SK-N-SH (cell line): ENCODE results near the gene RAB8B. TPM values are rescaled to one million over a fixed set of nuclear protein-coding genes. Genes with fewer than 3 reads are reported as not detected.
A peak's percentile ranks its signal among the peaks of the same experiment; 100 is the strongest.

Experiments used
- CTCF ChIA-PET: fragments of 300-600, 350-600 bp; formaldehyde crosslinking; extraction: SDS; loops from one replicate; lab custom pipeline; 2021; lab: Yijun Ruan, JAX
- POLR2A ChIA-PET: fragments of 350-600 bp; sonication (Branson Sonifier 250); formaldehyde crosslinking; extraction: SDS; loops from one replicate; lab custom pipeline; 2020; ENCODE audit warnings: antibody characterized with exemption, inconsistent platforms; lab: Yijun Ruan, JAX
- DNase-seq: peaks from one replicate; pipeline ENCODE4 v3.0.0; 2012
- H2AFZ ChIP-seq: fragments of 200-600 bp; sonication (generic); 2 replicates; pipeline ENCODE4 v1.8.1; 2016; ENCODE audit warnings: antibody characterized with exemption, mild to moderate bottlenecking, low read depth
- H3F3A ChIP-seq: fragments of 200-600 bp; sonication (generic); replicated peaks from 2 replicates; pipeline ENCODE3; 2016; ENCODE audit warnings: antibody characterized with exemption, mild to moderate bottlenecking; ENCODE audit not compliant: insufficient read depth
- H3K27ac ChIP-seq, 2 experiments: fragments of 200-500 bp in 1 of 2; fragments of 200-600 bp in 1 of 2; sonication (Bioruptor generic) in 1 of 2; sonication (generic), shearing (Covaris generic) in 1 of 2; 2 replicates each; pipeline versions ENCODE4 v1.5.1 to v1.6.1; 2014 to 2016; ENCODE audit warnings: low read depth in 2 of 2, inconsistent platforms in 1 of 2, low read length in 1 of 2, mild to moderate bottlenecking in 1 of 2, mixed read lengths in 1 of 2
- H3K27me3 ChIP-seq: fragments of 200-600 bp; sonication (generic), shearing (Covaris generic); 2 replicates; pipeline ENCODE4 v1.6.1; 2016; ENCODE audit warnings: mixed run types; ENCODE audit not compliant: insufficient read depth
- H3K36me3 ChIP-seq, 2 experiments: fragments of 200-500 bp in 1 of 2; fragments of 200-600 bp in 1 of 2; sonication (Bioruptor generic) in 1 of 2; sonication (generic) in 1 of 2; replicated peaks in 1 of 2; 2 replicates each; pipeline versions ENCODE3 to v1.5.1; 2014 to 2016; ENCODE audit warnings: low read length in 1 of 2, mild to moderate bottlenecking in 1 of 2; ENCODE audit not compliant: insufficient read depth in 2 of 2, control insufficient read depth in 1 of 2
- H3K4me1 ChIP-seq, 2 experiments: fragments of 200-500 bp in 1 of 2; fragments of 200-600 bp in 1 of 2; sonication (Bioruptor generic) in 1 of 2; sonication (generic), shearing (Covaris generic) in 1 of 2; 2 replicates each; pipeline versions ENCODE4 v1.5.1 to v1.6.1; 2014 to 2016; ENCODE audit warnings: low read depth in 1 of 2, low read length in 1 of 2, mixed run types in 1 of 2; ENCODE audit not compliant: insufficient read depth in 2 of 2, control insufficient read depth in 1 of 2
- H3K4me2 ChIP-seq: fragments of 200-600 bp; sonication (generic), shearing (Covaris generic); 2 replicates; pipeline ENCODE4 v1.6.1; 2017; ENCODE audit warnings: mixed run types
- H3K4me3 ChIP-seq, 2 experiments: fragments of 200-500 bp in 1 of 2; fragments of 200-600 bp in 1 of 2; sonication (Bioruptor generic) in 1 of 2; sonication (generic), shearing (Covaris generic) in 1 of 2; 2 replicates each; pipeline versions ENCODE4 v1.5.1 to v1.8.1; 2014 to 2016; ENCODE audit warnings: low read depth in 2 of 2, inconsistent platforms in 1 of 2, low read length in 1 of 2, mild to moderate bottlenecking in 1 of 2, mixed read lengths in 1 of 2, moderate library complexity in 1 of 2
- H3K79me2 ChIP-seq: fragments of 200-600 bp; sonication (generic); 2 replicates; pipeline ENCODE4 v1.8.1; 2017; ENCODE audit warnings: mild to moderate bottlenecking; ENCODE audit not compliant: insufficient read depth
- H3K9ac ChIP-seq: fragments of 200-600 bp; sonication (generic); 2 replicates; pipeline ENCODE4 v1.6.1; 2017; ENCODE audit warnings: mixed run types
- H3K9me2 ChIP-seq: fragments of 200-600 bp; sonication (generic); 2 replicates; pipeline ENCODE4 v1.6.1; 2017; ENCODE audit warnings: mixed run types
- H3K9me3 ChIP-seq: fragments of 200-600 bp; sonication (generic); 2 replicates; pipeline ENCODE4 v1.6.1; 2017; ENCODE audit warnings: mixed run types, mild to moderate bottlenecking, moderate library complexity
- H4K20me1 ChIP-seq: fragments of 200-600 bp; sonication (generic); 2 replicates; pipeline ENCODE4 v1.6.1; 2017; ENCODE audit warnings: mild to moderate bottlenecking, mixed run types; ENCODE audit not compliant: insufficient read depth
- CHD2 ChIP-seq: fragments of 150-350 bp; IDR thresholded peaks from 2 replicates; pipeline ENCODE4 v1.6.1; 2018; ENCODE audit warnings: low read length; ENCODE audit not compliant: partially characterized antibody
- ELF1 ChIP-seq: IDR thresholded peaks from 2 replicates; pipeline ENCODE4 v1.4.0; 2012
- EP300 ChIP-seq, 2 experiments: IDR thresholded peaks; 2 replicates each; pipeline versions ENCODE4 v1.4.0 to v1.6.1; 2012; ENCODE audit warnings: borderline replicate concordance in 1 of 2, low read depth in 1 of 2, low read length in 1 of 2
- FOXJ3 ChIP-seq: sonication (generic); formaldehyde crosslinking; IDR thresholded peaks from 2 replicates; pipeline ENCODE4 v1.5.1; 2020; ENCODE audit warnings: mild to moderate bottlenecking, missing genetic modification reagents
- GABPA ChIP-seq: IDR thresholded peaks from 2 replicates; pipeline ENCODE4 v1.4.0; 2012; ENCODE audit warnings: low read depth, mild to moderate bottlenecking
- JUND ChIP-seq: IDR thresholded peaks from 2 replicates; pipeline ENCODE4 v1.4.0; 2012
- MEF2A ChIP-seq: IDR thresholded peaks from 2 replicates; pipeline ENCODE4 v1.4.0; 2012; ENCODE audit warnings: low read depth, borderline replicate concordance
- MXI1 ChIP-seq: IDR thresholded peaks from 2 replicates; pipeline ENCODE4 v1.6.1; 2012; ENCODE audit warnings: mild to moderate bottlenecking, low read depth, low read length, improper control_type of control experiment
- NFIC ChIP-seq: IDR thresholded peaks from 2 replicates; pipeline ENCODE4 v1.4.0; 2012; ENCODE audit warnings: borderline replicate concordance
- RAD21 ChIP-seq: IDR thresholded peaks from 2 replicates; pipeline ENCODE4 v1.6.1; 2012; ENCODE audit warnings: mild to moderate bottlenecking, low read length
- RCOR1 ChIP-seq: fragments of 150-350 bp; IDR thresholded peaks from 2 replicates; pipeline ENCODE4 v1.6.1; 2017; ENCODE audit warnings: antibody characterized with exemption, low read length
- RFX5 ChIP-seq: IDR thresholded peaks from 2 replicates; pipeline ENCODE4 v1.6.1; 2012; ENCODE audit warnings: mild to moderate bottlenecking, improper control_type of control experiment, low read length
- RXRA ChIP-seq: IDR thresholded peaks from 2 replicates; pipeline ENCODE4 v1.4.0; 2012; ENCODE audit warnings: low read depth, mild to moderate bottlenecking, borderline replicate concordance
- SMC3 ChIP-seq: IDR thresholded peaks from 2 replicates; pipeline ENCODE4 v1.6.1; 2012; ENCODE audit warnings: low read depth, low read length, improper control_type of control experiment
- TAF1 ChIP-seq: IDR thresholded peaks from 2 replicates; pipeline ENCODE4 v1.6.1; 2012; ENCODE audit warnings: low read depth, mild to moderate bottlenecking, low read length, moderate library complexity, borderline replicate concordance
- TCF12 ChIP-seq: IDR thresholded peaks from 2 replicates; pipeline ENCODE4 v1.4.0; 2012
- TEAD4 ChIP-seq: IDR thresholded peaks from 2 replicates; pipeline ENCODE4 v1.4.0; 2012; ENCODE audit warnings: mild to moderate bottlenecking, borderline replicate concordance; ENCODE audit not compliant: insufficient read depth
- WGBS: methylation state at CpG from one replicate; pipeline ENCODE4 v1.1.6; 2017; ENCODE audit warnings: low lambda C conversion rate; 5-methylcytosine and 5-hydroxymethylcytosine counted together
- polyA plus RNA-seq, 3 experiments: library from polyadenylated mRNA; depleted of rRNA; stranded (reverse); fragments of >200 nt; gene quantifications; 2 replicates each; pipeline ENCODE4 v1.2.3, GENCODE V29; 2012
- TF ChIP-seq, protein P1 (sequence below): IDR thresholded peaks from 2 replicates; pipeline ENCODE4 v1.4.0; 2012; ENCODE audit warnings: low read depth, borderline replicate concordance
- TF ChIP-seq, protein P2 (sequence below): fragments of 200-600 bp; sonication (generic); IDR thresholded peaks from 2 replicates; pipeline ENCODE4 v1.6.1; 2017; ENCODE audit warnings: antibody characterized with exemption, mild to moderate bottlenecking, moderate library complexity
- TF ChIP-seq, protein P3 (sequence below): fragments of 150-350 bp; IDR thresholded peaks from 2 replicates; pipeline ENCODE4 v1.6.1; 2017; ENCODE audit warnings: antibody characterized with exemption, low read length, low read depth, borderline replicate concordance
- TF ChIP-seq, protein P4 (sequence below): IDR thresholded peaks from 2 replicates; pipeline ENCODE4 v1.4.0; 2012; ENCODE audit warnings: low read depth, borderline replicate concordance

Gene RAB8B
- polyA plus RNA-seq, 1 of the 3 experiments (the other 2 are of a cell fraction), result 5.4 TPM

DNA sequence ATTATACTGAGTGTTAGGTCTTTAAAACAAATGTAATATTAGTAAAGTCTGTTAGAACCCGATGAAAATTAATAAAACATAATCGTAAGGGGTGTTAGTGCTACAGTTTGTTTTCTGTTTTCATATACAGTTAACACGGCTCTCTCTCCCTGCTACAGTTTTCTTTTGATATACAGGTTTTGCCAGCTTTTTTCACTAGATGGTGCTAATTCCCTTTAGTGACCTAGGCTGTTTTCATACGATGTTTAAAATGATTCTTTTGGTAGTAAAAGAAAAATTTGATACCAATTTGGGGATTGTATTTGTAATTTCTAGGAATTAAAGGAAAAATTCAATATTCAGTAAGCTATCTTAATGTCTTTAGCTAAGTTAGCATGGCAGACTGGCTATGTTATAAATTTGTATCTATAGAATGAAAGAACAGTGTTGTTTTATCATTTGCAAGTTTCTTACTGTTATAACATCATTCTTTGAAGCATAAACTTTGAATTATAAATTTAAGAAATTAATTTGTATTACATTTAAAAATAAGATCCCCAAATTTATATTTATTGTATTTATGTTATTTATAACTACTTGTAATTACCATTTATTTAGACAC is 99.5 kb downstream of the RAB8B start:
- 3% methylated on average over 4 of the region's 4 CpGs for WGBS
- 0 out of 2 replicates have a peak overlapping the region, but pooled peaks have one; percentile 22 for H3K4me2 ChIP-seq
- peak overlapping the region; percentile 24; the same call in 1 of the 2 replicates for H3K9ac ChIP-seq
- H3K4me1 ChIP-seq, result peaks cover 0 to 21% of the 10 kb centered on the region in 2 experiments; a peak in 2 of 4 replicates
- no peaks in the 10 kb centered on the region for H3K9me3 ChIP-seq
- ChIA-PET CTCF (interaction anchor here (0.6 to 6.2 kb wide), 33 partner anchors 9 to 300 kb away, joined by 3 to 73 read pairs (median 4); partner anchors contain the start of genes CA12 and USP3), POLR2A (no interaction called here)
- TF ChIP-seq, protein P1, sequence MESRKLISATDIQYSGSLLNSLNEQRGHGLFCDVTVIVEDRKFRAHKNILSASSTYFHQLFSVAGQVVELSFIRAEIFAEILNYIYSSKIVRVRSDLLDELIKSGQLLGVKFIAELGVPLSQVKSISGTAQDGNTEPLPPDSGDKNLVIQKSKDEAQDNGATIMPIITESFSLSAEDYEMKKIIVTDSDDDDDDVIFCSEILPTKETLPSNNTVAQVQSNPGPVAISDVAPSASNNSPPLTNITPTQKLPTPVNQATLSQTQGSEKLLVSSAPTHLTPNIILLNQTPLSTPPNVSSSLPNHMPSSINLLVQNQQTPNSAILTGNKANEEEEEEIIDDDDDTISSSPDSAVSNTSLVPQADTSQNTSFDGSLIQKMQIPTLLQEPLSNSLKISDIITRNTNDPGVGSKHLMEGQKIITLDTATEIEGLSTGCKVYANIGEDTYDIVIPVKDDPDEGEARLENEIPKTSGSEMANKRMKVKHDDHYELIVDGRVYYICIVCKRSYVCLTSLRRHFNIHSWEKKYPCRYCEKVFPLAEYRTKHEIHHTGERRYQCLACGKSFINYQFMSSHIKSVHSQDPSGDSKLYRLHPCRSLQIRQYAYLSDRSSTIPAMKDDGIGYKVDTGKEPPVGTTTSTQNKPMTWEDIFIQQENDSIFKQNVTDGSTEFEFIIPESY, result no peak
- TF ChIP-seq GABPA, result no peak
- TF ChIP-seq TAF1, result no peak
- TF ChIP-seq EP300 (IDR thresholded peaks at IDR 0.05; ENCODE audit: borderline replicate concordance in 1 of 2, low read depth in 1 of 2, low read length in 1 of 2), result no peak
- TF ChIP-seq RAD21, result peak; percentile 95
- TF ChIP-seq SMC3, result peak; percentile 92
- no peak for TF ChIP-seq ELF1
- TF ChIP-seq, protein P2, sequence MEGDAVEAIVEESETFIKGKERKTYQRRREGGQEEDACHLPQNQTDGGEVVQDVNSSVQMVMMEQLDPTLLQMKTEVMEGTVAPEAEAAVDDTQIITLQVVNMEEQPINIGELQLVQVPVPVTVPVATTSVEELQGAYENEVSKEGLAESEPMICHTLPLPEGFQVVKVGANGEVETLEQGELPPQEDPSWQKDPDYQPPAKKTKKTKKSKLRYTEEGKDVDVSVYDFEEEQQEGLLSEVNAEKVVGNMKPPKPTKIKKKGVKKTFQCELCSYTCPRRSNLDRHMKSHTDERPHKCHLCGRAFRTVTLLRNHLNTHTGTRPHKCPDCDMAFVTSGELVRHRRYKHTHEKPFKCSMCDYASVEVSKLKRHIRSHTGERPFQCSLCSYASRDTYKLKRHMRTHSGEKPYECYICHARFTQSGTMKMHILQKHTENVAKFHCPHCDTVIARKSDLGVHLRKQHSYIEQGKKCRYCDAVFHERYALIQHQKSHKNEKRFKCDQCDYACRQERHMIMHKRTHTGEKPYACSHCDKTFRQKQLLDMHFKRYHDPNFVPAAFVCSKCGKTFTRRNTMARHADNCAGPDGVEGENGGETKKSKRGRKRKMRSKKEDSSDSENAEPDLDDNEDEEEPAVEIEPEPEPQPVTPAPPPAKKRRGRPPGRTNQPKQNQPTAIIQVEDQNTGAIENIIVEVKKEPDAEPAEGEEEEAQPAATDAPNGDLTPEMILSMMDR, result peak; percentile 88
- TF ChIP-seq CHD2, result no peak
- no peak for TF ChIP-seq RCOR1
- no peak for TF ChIP-seq MEF2A
- TF ChIP-seq, all 33 proteins: peak for 3
- peak; percentile 66 for DNase-seq
- Histone ChIP-seq H3K79me2 (0 out of 2 replicates have a peak, but pooled peaks cover 6% of the 10 kb centered on the region), H3K4me3 (peak overlapping the region in 1 of 2 experiments; percentile 40; a peak in 1 of 4 replicates), H3K27me3 (no peaks in the 10 kb centered on the region), H3K9me2 (no peaks in the 10 kb centered on the region), H4K20me1 (no peaks in the 10 kb centered on the region), H3K36me3 (peaks cover 18 to 33% of the 10 kb centered on the region in 2 experiments), H3K27ac (peak overlapping the region in 1 of 2 experiments; percentile 34; a peak in 1 of 4 replicates), H3F3A (peaks cover 34% of the 10 kb centered on the region), H2AFZ (no peak overlapping the region; the same call in 1 of the 2 replicates)

DNA sequence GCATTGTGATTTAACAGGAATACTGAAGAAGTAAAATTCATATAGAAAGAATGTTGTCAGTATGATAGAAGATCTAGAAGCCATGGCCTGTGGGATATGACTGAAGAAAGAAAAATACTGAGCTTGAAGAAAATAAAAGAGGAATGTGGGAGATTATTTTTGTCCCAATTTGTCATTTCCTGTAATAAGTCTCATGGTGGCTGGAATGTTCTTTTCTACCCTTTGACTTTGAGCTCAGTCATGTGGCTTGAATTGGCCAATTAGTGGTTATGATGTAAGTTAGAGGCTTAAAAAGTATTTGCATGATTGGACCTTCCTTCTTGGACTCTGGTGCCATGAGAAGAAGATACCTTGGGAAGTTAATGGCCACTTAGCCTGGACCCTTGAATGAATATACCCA is 102.1 kb downstream of the RAB8B start:
- DNase-seq, result no peak
- H3K4me3 ChIP-seq, result no peak overlapping the region
- no peaks in the 10 kb centered on the region for H4K20me1 ChIP-seq
- CTCF ChIA-PET, result interaction anchor here (0.8 to 6.2 kb wide), 12 partner anchors 13 to 175 kb away, joined by 3 to 73 read pairs (median 6); no protein-coding TSS in a partner anchor
- no peak overlapping the region; the same call in 1 of the 2 replicates for H2AFZ ChIP-seq
- POLR2A ChIA-PET, result interaction anchor here (1.2 kb wide), 1 partner anchor 111 kb away, joined by 4 read pairs; no protein-coding TSS in a partner anchor
- peaks cover 0 to 21% of the 10 kb centered on the region in 2 experiments; a peak in 2 of 4 replicates for H3K4me1 ChIP-seq
- peaks cover 26% of the 10 kb centered on the region for H3F3A ChIP-seq
- H3K9me2 ChIP-seq, result no peaks in the 10 kb centered on the region
- H3K9me3 ChIP-seq, result no peaks in the 10 kb centered on the region
- H3K79me2 ChIP-seq, result 0 out of 2 replicates have a peak, but pooled peaks cover 6% of the 10 kb centered on the region
- peaks cover 10 to 25% of the 10 kb centered on the region in 2 experiments for H3K36me3 ChIP-seq
- peak overlapping the region; percentile 21; the same call in 1 of the 2 replicates for H3K4me2 ChIP-seq
- H3K27me3 ChIP-seq, result no peaks in the 10 kb centered on the region
- peak overlapping the region; percentile 11 to 92; a peak in 3 of 4 replicates for H3K27ac ChIP-seq
- peak overlapping the region; percentile 33; the same call in 1 of the 2 replicates for H3K9ac ChIP-seq
- TF ChIP-seq JUND (no peak), RXRA (no peak), FOXJ3 (no peak), MXI1 (no peak), NFIC (no peak), TCF12 (peak; percentile 30; the same call in 1 of the 2 replicates), RCOR1 (no peak), GABPA (no peak), TEAD4 (no peak; the same call in 1 of the 2 replicates), ELF1 (no peak), RFX5 (no peak)
- TF ChIP-seq, protein P3, sequence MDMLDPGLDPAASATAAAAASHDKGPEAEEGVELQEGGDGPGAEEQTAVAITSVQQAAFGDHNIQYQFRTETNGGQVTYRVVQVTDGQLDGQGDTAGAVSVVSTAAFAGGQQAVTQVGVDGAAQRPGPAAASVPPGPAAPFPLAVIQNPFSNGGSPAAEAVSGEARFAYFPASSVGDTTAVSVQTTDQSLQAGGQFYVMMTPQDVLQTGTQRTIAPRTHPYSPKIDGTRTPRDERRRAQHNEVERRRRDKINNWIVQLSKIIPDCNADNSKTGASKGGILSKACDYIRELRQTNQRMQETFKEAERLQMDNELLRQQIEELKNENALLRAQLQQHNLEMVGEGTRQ, result no peak
- TF ChIP-seq, protein P4, sequence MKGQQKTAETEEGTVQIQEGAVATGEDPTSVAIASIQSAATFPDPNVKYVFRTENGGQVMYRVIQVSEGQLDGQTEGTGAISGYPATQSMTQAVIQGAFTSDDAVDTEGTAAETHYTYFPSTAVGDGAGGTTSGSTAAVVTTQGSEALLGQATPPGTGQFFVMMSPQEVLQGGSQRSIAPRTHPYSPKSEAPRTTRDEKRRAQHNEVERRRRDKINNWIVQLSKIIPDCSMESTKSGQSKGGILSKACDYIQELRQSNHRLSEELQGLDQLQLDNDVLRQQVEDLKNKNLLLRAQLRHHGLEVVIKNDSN, result peak; percentile 76; the same call in 1 of the 2 replicates
